HG03432 (cell line): ENCODE results near the gene SLC39A9.
"Not testable (repeated sequence)": the region's sequence is repeated elsewhere in the genome, so short reads cannot be mapped to it uniquely, and the experiment has no call there.

ENCODE experiments used
- ATAC-seq: cut with Tn5 transposase; IDR thresholded peaks from one replicate; pipeline ENCODE4 v1.9.1; 2021; ENCODE audit warnings: mild to moderate bottlenecking, moderate library complexity; ENCODE audit not compliant: unreplicated experiment

The SLC39A9 gene

GRCh38 chr14:69368381-69368780 is 30.1 kb upstream of the SLC39A9 start:
- ATAC-seq: no peak

- ATAC-seq: no peak
These were observed 28.4 kb upstream of the SLC39A9 start for GRCh38 chr14:69370061-69370460.

DNA sequence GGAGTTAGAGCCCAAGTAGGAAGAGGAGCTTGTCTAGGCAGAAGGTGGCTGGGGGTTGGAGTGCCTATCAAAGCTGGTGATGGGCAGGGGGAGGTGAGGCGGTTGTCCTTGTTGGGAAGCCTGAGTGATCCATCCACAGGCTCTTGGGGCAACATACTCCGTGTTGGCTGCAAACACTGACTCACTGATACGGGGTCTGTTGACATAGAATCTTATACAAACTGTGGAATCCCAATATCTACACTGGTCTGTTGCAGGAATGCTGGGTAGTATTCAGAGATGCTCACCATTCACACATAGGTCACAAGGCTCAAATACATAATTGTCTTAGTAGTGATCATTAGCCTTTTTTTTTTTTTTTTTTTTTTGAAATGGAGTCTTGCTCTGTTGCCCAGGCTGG is 26.3 kb upstream of the SLC39A9 start:
- no peak for ATAC-seq

GRCh38 chr14:69373104-69373503 is 25.4 kb upstream of the SLC39A9 start:
- ATAC-seq: no peak

DNA sequence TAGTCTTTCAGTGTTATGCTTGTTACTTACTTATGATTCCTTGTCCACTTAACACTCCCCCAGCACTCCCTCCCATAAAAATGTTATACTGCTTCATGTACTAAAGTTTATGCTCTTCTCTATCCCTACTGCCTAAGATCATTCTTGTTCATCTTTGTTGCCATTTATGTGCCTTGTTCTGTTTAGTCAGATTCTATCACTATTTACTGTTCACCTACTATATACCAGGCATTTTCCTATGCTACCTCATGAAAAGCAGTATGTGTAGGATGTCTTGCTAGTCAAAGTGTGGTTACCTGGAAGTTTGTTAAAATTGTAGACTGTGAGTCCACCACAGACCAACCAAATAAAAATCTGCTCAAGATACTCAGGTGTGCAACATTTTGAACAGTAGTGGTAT is 24.3 kb upstream of the SLC39A9 start:
- no peak for ATAC-seq

- ATAC-seq: no peak
These were observed 23.3 kb upstream of the SLC39A9 start for GRCh38 chr14:69375182-69375581.

DNA sequence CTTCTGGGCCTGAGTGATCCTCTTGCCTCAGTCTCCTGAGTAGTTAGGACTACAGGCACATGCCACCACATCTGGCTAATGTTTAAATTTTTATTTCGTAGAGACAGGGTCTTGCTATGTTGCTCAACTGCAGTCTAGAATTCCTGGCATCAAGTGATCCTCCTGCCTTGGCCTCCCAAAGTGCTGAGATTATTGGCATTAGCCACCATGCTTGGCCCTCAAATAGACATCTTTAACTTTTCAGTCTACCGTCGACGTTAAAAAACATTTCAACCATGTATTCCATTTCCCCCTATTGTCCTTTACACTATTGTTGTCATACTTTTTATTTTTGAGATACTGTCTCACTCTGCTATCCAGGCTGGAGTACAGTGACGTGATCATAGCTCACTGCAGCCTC is 22.8 kb upstream of the SLC39A9 start:
- ATAC-seq: no peak

GRCh38 chr14:69376439-69376838 is 22.1 kb upstream of the SLC39A9 start:
- ATAC-seq: no peak

GRCh38 chr14:69378274-69378673 is 20.2 kb upstream of the SLC39A9 start:
- no peak for ATAC-seq

GRCh38 chr14:69387311-69387710 is 11.2 kb upstream of the SLC39A9 start:
- ATAC-seq: no peak

DNA sequence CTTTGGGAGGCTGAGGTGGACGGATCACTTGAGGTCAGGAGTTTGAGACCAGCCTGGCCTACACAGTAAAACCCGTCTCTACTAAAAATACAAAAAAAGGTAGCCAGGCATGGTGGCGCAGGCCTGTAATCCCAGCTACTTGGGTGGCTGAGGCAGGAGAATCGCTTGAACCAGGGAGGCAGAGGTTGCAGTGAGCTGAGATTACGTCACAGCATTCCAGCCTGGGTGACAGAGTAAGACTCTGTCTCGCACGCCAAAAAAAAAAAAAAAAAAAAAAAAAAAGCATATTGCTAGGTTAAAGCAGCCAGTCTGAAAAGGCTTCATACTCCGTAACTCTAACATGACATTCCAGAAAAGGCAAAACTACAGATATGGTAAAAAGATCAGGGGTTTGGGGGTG is 7.1 kb upstream of the SLC39A9 start:
- ATAC-seq: not testable (repeated sequence)

GRCh38 chr14:69392481-69392880 is 6.0 kb upstream of the SLC39A9 start:
- ATAC-seq: no peak

DNA sequence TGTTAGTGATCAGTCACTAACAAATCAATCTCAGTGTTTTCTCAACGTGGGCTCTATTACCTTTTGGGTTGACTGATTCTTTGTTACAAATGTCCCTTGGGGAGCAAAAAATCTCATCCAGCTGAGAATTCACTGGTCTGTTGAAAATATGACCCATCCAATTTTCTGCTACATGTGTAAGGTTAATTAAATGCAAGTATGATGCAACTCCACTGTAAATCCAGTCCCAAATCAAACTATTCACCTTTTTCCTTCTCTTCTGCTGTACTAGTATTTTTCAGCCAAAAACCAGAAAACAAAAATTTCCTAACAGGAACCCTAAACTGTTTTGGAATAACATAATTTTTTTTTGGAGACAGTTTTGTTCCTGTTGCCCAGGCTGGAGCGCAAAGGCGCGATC is 2.6 kb upstream of the SLC39A9 start:
- ATAC-seq: no peak

- ATAC-seq: peak; percentile 15
These were observed 322 bp downstream of the SLC39A9 start for GRCh38 chr14:69398818-69399210.

DNA sequence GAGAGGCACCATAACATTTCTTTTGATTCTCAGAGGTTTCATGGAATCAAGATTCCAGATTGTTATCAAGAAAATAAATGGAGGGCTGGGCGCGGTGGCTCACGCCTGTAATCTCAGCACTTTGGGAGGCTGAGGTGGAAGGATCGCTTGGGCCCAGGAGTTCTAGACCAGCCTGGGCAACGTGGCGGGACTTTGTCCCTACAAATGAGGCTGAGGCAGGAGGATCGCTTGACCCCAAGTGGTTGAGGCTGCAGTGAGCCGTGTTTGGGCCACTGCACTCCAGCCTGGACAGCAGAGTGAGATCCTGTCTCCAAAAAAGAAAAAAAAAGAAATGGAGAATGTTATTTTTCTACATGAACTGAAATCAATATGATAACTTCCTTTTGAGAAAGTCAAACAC is 1.3 kb downstream of the SLC39A9 start:
- no peak for ATAC-seq

DNA sequence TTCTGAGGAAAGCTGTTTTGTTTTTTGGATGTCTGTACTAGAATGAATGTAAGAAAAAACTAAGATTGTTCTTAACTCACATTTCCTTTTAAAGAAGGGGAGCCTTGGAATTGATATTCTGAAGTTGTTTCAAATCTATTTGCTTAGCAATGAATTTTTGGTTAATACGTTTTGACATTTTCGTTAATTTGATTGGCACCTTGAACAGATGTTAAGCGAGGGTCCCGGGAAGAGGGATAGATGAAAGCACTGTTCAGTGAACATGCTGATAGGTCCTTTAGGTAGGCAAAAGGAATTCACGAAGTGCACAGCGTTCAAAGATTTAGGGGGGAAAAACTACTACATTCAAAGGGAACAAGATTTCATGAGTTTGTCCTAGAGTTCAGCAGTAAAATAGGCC is 1.7 kb downstream of the SLC39A9 start:
- no peak for ATAC-seq

DNA sequence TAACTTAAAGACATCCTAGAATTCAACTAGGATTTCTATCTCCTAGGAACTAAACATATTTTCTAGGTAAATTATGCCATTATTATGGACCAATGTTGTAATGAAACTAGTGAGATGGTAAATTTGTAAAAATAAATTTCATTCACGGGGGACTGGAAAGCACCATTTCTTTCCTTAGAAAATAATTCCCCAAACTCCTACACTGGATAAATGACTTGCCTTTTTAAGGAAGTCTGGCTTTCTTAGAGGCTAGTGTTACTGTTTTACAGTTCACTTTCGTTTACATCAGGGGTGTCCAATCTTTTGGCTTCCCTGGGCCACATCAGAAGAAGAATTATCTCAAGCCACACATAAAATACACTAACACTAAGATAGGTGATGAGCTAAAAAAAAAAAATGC is 3.3 kb downstream of the SLC39A9 start:
- no peak for ATAC-seq

DNA sequence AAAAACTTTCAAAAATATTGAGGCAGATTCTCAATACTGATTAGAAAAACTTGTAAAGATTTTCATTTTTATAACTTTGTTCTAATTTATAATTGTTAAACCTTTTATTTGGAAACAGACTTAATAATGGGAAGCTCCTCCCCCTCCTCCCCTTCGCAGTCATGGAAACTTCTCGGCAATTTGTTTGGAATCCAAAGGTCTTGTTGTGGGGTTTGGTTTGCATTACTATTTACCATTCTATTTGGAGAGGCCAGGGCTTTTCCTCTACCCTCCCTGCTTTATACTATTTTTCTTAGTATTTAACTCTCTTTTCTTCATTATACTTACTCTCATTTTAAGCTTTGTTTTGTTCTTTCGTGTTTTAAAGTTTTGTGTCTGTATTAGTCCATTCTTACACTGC is 6.0 kb downstream of the SLC39A9 start:
- ATAC-seq: no peak

DNA sequence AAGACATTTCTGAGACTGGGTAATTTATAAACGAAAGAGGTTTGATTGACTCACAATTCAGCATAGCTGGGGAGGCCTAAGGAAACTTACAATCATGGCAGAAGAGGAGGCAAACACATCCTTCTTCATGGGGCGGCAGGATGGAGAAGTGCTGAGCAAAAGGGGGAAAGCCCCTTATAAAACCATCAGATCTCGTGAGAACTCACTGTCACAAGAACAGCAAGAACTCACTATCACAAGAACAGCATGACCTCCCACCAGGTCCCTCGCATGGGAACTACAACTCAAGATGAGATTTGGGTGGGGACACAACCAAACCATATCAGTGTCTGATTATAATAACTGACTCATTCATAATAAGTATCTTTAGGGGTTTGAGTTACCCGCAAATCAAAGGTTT is 6.4 kb downstream of the SLC39A9 start:
- ATAC-seq: no peak

- no peak for ATAC-seq
These were observed 7.3 kb downstream of the SLC39A9 start for GRCh38 chr14:69405762-69406161.

- ATAC-seq: no peak
These were observed 10.0 kb downstream of the SLC39A9 start for GRCh38 chr14:69408331-69408960.

GRCh38 chr14:69413483-69413882 is 15.0 kb downstream of the SLC39A9 start:
- no peak for ATAC-seq

DNA sequence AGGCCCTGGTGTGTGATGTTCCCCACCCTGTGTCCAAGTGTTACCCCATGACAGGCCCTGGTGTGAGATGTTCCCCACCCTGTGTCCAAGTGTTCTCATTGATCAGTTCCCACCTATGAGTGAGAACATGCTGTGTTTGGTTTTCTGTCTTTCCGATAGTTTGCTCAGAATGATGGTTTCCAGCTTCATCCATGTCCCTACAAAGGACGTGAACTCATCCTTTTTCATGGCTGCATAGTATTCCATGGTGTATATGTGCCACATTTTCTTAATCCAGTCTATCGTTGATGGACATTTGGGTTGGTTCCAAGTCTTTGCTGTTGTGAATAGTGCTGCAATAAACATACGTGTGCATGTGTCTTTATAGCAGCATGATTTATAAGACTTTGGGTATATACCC is 17.6 kb downstream of the SLC39A9 start:
- ATAC-seq: not testable (repeated sequence)
